ENCODE results near the gene TSPAN4.

TSPAN4 gene

DNA sequence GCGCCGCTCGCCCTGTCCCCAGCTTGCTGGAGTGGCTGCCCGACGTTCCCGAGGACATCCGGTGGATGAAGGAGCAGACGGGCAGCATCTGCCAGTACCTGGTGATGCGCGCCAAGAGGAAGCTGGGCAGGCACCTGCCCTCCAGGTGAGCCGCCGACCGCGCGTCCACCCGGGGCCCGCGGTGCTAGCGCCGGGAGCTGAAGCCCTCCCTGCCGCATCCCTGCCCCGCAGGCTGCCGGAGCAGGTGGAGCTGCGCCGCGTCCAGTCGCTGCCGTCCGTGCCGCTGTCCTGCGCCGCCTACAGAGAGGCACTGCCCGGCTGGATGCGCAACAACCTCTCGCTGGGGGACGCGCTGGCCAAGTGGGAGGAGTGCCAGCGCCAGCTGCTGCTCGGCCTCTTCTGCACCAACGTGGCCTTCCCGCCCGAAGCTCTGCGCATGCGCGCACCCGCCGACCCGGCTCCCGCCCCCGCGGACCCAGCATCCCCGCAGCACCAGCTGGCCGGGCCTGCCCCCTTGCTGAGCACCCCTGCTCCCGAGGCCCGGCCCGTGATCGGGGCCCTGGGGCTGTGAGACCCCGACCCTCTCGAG lies 18.3 kb upstream of the TSPAN4 start:
- DNase-seq (ENCODE audit: low spot score) = no peak

DNA sequence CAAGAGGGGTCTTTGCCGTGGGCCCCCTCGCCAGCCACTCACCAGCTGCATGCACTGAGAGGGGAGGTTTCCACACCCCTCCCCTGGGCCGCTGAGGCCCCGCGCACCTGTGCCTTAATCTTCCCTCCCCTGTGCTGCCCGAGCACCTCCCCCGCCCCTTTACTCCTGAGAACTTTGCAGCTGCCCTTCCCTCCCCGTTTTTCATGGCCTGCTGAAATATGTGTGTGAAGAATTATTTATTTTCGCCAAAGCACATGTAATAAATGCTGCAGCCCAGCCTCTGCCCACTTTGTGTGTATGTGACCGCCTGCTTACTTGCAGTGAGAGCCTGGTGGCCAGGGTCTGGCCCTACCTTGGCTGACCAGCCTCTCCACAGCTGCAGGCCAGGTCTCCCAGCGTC lies 17.7 kb upstream of the TSPAN4 start:
- no peak for DNase-seq (ENCODE audit: low spot score)

GRCh38 chr11:825366-826226 lies 17.1 kb upstream of the TSPAN4 start:
- DNase-seq (ENCODE audit: low spot score) = no peak

GRCh38 chr11:826227-826621 lies 16.4 kb upstream of the TSPAN4 start:
- DNase-seq (ENCODE audit: low spot score) = no peak

DNA sequence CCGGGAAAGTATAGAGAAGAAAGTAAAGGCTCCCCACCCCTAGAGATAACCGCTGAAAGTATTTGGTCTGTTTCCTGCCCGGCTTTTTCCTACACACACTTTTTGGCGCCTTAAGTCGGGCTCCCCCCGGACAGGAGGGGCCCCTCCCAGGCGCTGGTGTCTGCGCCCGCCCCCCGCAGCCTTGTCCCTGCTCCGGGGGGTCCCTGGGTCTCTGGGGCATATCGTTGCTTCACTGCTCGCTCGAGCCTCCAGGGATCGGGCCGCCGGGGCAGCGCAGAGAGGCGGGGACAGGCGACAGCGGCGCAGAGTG lies 15.9 kb upstream of the TSPAN4 start:
- no peak for DNase-seq (ENCODE audit: low spot score)

- DNase-seq (ENCODE audit: low spot score) = no peak
Measured at GRCh38 chr11:827146-827896, 15.3 kb upstream of the TSPAN4 start.

- no peak for DNase-seq (ENCODE audit: low spot score)
Measured at GRCh38 chr11:827897-828192, 14.8 kb upstream of the TSPAN4 start, which contains the start of gene CRACR2B. CRACR2B (plus strand) TSS chr11:827919; CDS start chr11:828608, 689 bp downstream.

DNA sequence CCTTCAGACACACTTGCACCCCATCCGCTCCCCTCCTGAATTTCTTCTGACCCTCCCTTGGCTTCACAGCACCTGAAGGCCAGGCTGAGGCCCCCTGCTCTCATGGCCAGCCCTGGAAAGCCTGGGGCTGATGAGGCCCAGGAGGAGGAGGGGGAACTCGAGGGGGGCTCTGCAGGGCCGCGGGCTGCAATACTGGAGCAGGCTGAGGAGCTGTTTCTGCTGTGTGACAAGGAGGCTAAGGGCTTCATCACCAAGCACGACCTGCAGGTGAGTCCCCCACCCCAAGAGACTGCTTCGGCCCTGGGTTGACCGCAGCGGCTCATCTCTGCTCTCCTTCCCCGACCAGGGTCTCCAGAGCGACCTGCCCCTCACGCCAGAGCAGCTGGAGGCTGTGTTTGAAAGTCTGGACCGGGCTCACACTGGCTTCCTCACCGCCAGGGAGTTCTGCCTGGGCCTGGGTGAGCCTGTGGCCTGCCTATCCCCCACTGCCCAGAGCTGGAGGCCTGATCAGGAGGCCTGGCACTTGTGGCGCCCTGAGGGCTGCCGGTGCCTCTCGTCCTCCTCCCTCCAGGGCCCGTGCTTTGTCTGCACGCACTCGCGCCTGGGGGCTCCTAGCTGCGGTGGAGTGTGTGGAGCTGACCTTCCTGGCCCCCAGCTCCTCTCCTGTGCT lies 14.0 kb upstream of the TSPAN4 start:
- no peak for DNase-seq (ENCODE audit: low spot score)

GRCh38 chr11:829176-829846 lies 13.3 kb upstream of the TSPAN4 start:
- DNase-seq (ENCODE audit: low spot score) = no peak

- no peak for DNase-seq (ENCODE audit: low spot score)
Measured at GRCh38 chr11:829847-830294, 12.8 kb upstream of the TSPAN4 start.

- peak; percentile 87 for DNase-seq (ENCODE audit: low spot score)
Measured at GRCh38 chr11:830295-831117, 12.1 kb upstream of the TSPAN4 start.

DNA sequence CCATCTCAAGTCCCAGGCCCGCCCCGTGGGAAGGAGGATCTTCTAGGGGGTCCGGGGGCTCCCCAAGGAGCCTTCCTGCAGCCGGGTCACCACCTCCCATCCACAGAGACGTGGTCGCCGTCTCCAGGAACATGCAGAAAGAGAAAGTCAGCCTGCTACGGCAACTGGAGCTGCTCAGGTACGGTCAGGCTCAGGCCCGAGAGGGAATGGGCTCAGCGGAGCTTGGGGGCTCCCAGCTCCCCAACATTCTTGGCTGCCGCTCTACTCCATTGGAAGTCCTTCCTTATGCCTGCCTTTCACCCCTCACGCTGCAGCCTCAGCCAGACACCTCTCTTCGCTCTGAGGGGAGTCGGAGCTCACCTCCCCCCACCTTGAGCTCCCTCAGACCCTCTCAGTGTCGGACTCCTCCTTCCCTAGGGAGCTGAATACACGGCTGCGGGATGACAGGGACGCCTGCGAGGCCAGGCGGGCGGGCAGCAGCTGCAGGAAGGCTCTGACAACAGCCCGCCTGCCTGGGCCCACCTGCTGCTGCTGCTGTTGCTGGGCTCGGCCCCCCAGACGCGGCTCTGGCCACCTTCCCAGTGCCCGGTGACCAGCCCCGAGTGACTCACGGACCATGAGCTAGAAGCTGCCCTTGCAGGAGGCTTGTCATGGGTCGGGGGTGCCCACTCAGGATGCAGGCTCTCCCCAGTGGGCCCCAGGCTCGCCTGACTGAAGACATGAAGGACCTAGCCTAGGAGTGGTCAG lies 11.4 kb upstream of the TSPAN4 start:
- DNase-seq (ENCODE audit: low spot score) = no peak

GRCh38 chr11:831961-832528 lies 10.6 kb upstream of the TSPAN4 start:
- DNase-seq (ENCODE audit: low spot score) = no peak

DNA sequence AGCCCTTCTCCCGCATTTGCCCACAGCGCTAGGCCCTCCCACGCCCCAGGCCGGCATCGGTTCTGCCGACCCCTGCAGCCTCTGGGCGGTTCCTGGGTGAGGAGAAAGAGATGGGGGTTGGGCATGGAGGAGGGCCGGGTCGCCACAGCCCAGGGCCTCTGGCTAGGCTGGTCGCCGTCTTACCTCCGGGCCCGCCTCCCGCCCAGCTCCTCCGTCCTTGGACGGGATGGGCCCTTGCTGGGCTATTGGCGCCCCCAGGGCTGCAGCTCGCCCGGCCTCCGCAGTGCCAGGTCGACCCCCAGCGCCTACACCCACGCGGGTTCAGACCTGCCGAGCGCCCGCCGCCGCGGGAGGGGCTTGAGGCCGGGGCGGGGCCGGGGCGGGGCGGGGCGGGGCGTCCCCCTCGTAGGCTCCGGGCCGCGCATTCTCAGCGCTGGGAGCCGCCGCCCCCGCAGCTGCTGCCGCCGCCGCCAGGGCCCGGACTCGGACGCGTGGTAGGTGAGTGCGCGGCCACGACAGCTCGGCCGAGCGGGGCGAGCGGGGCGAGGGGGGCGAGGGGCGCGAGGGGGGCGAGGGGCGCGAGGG lies 10.0 kb upstream of the TSPAN4 start, which contains the start of gene CD151:
Gene CD151 (plus strand): TSS at position 424 of the 585 bp plus-strand sequence. CDS start 3,118 bp downstream, outside the sequence.
- no peak for DNase-seq (ENCODE audit: low spot score)

DNA sequence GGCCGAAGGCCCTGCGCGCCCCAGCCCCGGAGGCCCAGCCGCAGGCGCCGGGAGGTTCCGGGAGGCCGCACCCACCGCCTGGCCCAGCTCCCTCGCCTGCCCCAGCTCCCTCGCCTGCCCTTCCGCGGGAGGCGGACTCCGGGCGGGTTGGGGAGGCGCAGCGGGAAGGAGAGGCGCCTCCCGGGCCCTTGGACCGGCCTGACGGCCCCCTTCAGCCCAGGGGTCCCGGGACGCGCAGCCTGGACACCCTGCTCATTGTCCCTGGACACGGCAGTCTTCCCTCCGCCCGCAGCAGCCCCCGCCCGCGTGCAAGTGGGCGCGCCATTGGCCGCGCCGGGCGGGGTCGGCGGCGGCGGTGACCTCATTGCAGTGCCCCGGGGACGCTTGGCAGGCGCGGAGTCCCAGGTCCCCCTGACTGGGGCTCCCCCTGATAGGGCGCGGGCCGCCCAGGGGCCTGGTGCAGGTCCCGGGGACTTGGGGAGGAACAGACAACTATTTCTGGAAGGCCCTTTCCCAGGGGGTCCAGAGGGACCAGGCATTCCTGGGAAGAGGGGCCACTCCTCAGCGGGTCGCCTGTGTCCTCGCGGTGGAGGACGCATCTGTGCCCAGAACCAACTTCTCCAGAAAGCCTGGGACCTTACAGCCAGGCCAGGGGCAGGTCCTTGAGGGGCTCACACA lies 9.4 kb upstream of the TSPAN4 start:
- no peak for DNase-seq (ENCODE audit: low spot score)

- no peak for DNase-seq (ENCODE audit: low spot score)
Measured at GRCh38 chr11:833849-834311, 8.8 kb upstream of the TSPAN4 start.

GRCh38 chr11:834371-835316 lies 8.0 kb upstream of the TSPAN4 start:
- DNase-seq (ENCODE audit: low spot score) = no peak

DNA sequence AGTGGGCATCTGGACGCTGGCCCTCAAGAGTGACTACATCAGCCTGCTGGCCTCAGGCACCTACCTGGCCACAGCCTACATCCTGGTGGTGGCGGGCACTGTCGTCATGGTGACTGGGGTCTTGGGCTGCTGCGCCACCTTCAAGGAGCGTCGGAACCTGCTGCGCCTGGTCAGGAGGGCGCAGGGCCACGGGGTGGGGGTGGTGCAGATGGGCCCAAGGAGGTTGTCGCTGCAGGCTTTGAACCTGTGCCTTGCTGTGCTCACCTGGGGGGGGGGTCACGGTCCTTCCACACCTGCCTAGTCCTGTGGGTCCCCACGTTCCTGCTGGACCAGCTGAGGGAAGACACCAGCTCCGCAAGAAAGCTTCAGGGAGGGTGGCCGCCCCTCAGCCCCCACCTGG lies 6.4 kb upstream of the TSPAN4 start:
- no peak for DNase-seq (ENCODE audit: low spot score)

All from HuH-7.5 (cell line).